Lower lobe of right lung (tissue), 2 donors: ENCODE data around the gene CDON. TPM values are rescaled to one million over a fixed set of nuclear protein-coding genes. Genes with fewer than 3 reads are reported as not detected.
"Not testable (repeated sequence)": the region's sequence is repeated elsewhere in the genome, so short reads cannot be mapped to it uniquely, and the experiment has no call there.

Experiments used
- ATAC-seq, 2 donors: fragments of 200-7000 bp; cut with Tn5 transposase; one replicate each; pipeline ENCODE4 v1.9.1; 2020 to 2022; ENCODE audit warnings: mild to moderate bottlenecking in 2 of 2, moderate library complexity in 2 of 2
- DNase-seq: peaks from one replicate; pipeline ENCODE4 v3.0.0-alpha.2; 2020
- H3K27ac ChIP-seq: fragments of 200-600 bp; one replicate; pipeline ENCODE4 v1.8.0; 2022
- H3K27me3 ChIP-seq: fragments of 200-600 bp; one replicate; pipeline ENCODE4 v1.8.0; 2022; ENCODE audit warnings: low read depth
- H3K36me3 ChIP-seq: fragments of 200-600 bp; one replicate; pipeline ENCODE4 v1.8.0; 2022; ENCODE audit warnings: mild to moderate bottlenecking
- H3K4me1 ChIP-seq: fragments of 200-600 bp; one replicate; pipeline ENCODE4 v1.8.0; 2022
- H3K4me3 ChIP-seq: fragments of 200-600 bp; one replicate; pipeline ENCODE4 v1.8.0; 2022; ENCODE audit warnings: mild to moderate bottlenecking
- H3K9me3 ChIP-seq: fragments of 200-600 bp; one replicate; pipeline ENCODE4 v1.8.0; 2022
- intact Hi-C: fragments of 100-400 bp; cut with DNase I; formaldehyde crosslinking; loops from one replicate; pipeline ENCODE4 v1.11.0; 2022
- total RNA-seq: library from RNA; stranded (reverse); fragmentation: NEBNext Ultra II Directional; extraction: Animal tissue kit (Norgen Biotek cat#: 25700); gene quantifications from one replicate; pipeline ENCODE4 v1.2.1, GENCODE V29; 2021
- TF ChIP-seq, protein P1 (sequence below): fragments of 200-600 bp; IDR thresholded peaks from one replicate; pipeline ENCODE4 v1.8.0; 2022; ENCODE audit warnings: antibody characterized with exemption, mild to moderate bottlenecking
- donor health status: DM: no; HTN: yes; CAD: no; lungs with severe emphysema.

CDON gene
- total RNA-seq, 1 donor from 2014 or later, result 18.5 TPM

DNA sequence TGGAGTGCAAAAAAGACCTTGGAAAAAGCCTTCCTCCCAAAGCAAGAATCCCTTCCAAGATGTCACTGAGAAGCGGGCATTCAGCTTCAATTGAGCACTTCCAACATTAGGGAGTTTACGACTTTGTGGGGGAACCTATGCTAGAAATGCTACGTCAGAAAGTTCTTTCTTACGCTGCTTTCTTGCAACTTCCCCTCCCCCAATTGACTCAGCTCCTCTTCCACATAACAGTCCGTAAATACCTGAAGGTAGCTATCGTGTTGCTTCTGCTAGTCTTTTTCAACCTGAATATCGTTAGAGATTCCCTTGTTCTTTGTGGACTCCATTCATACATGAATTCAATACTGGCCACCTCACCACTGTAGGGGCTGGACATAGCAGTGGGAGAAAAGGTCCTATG, 69.8 kb downstream of the CDON start:
- H3K4me3 ChIP-seq, result no peak overlapping the region
- intact Hi-C loops, result no loop called here
- H3K4me1 ChIP-seq, result no peaks in the 10 kb centered on the region
- H3K27ac ChIP-seq, result no peak overlapping the region
- no peak for ATAC-seq
- DNase-seq, result no peak
- no peaks in the 10 kb centered on the region for H3K9me3 ChIP-seq
- TF ChIP-seq, protein P1, sequence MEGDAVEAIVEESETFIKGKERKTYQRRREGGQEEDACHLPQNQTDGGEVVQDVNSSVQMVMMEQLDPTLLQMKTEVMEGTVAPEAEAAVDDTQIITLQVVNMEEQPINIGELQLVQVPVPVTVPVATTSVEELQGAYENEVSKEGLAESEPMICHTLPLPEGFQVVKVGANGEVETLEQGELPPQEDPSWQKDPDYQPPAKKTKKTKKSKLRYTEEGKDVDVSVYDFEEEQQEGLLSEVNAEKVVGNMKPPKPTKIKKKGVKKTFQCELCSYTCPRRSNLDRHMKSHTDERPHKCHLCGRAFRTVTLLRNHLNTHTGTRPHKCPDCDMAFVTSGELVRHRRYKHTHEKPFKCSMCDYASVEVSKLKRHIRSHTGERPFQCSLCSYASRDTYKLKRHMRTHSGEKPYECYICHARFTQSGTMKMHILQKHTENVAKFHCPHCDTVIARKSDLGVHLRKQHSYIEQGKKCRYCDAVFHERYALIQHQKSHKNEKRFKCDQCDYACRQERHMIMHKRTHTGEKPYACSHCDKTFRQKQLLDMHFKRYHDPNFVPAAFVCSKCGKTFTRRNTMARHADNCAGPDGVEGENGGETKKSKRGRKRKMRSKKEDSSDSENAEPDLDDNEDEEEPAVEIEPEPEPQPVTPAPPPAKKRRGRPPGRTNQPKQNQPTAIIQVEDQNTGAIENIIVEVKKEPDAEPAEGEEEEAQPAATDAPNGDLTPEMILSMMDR, result no peak
- H3K27me3 ChIP-seq, result no peaks in the 10 kb centered on the region
- peaks cover 5% of the 10 kb centered on the region for H3K36me3 ChIP-seq

DNA sequence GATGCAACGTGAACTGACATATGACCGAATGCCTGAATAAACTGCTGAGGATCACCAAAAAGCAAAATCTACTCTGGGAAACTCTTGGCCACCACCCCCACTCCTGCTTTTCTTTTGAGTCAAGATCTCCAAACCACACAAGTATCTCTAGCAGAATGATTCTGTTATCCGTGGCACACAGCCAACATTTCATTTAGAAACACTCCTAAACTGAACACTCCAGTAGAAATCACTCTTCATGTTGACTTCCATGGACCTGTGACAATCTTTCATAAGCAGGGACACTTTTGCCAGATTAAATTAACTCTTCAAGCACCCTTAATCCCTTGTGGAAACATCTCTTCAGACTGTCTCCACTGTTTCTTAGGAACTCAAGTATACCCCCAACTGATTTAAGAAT, 72.4 kb downstream of the CDON start:
- H3K27ac ChIP-seq, result no peak overlapping the region
- DNase-seq, result no peak
- no peak overlapping the region for H3K4me3 ChIP-seq

GRCh38 chr11:125987066-125987641, 75.5 kb downstream of the CDON start:
- ATAC-seq (no peak), DNase-seq (no peak)
- intact Hi-C loops, result no loop called here
- H3K36me3 ChIP-seq, result no peaks in the 10 kb centered on the region
- no peaks in the 10 kb centered on the region for H3K9me3 ChIP-seq
- no peak overlapping the region for H3K4me3 ChIP-seq
- no peak overlapping the region for H3K27ac ChIP-seq
- no peaks in the 10 kb centered on the region for H3K27me3 ChIP-seq
- TF ChIP-seq, protein P1, result no peak
- no peaks in the 10 kb centered on the region for H3K4me1 ChIP-seq

More for the DNA sequence above, 72.4 kb downstream of the CDON start:
- Histone ChIP-seq H3K4me1 (no peaks in the 10 kb centered on the region), H3K27me3 (no peaks in the 10 kb centered on the region), H3K9me3 (no peaks in the 10 kb centered on the region), H3K36me3 (no peaks in the 10 kb centered on the region)
- intact Hi-C loops, result no loop called here
- TF ChIP-seq, protein P1, result no peak
- peak; percentile 70 to 92 for ATAC-seq

GRCh38 chr11:125985956-125986355, 76.7 kb downstream of the CDON start:
- ATAC-seq, intact Hi-C loops, H3K27ac ChIP-seq: not testable (repeated sequence)

DNA sequence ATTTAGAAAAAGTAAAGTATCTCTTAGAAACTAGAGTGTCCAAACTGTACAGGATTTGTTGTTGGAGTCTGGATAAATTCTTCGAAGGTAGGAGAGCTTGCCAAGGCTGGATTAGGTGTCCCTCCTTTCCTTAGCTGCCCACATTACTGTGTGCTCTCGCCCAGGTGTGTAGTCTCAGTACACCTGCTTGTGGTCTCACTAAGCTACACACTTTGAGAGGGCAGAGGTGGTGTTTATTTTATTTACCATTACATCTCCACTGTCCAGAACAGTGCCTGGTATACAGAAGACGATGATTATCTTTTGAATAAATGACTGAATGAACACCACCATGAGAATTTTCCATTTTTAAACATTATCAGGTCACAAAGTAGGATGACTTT, 80.3 kb downstream of the CDON start:
- intact Hi-C loops, result no loop called here
- no peaks in the 10 kb centered on the region for H3K4me1 ChIP-seq
- no peak overlapping the region for H3K27ac ChIP-seq

More at GRCh38 chr11:125985956-125986355, 76.7 kb downstream of the CDON start:
- H3K4me3 ChIP-seq, H3K36me3 ChIP-seq, H3K27me3 ChIP-seq, H3K9me3 ChIP-seq, DNase-seq, H3K4me1 ChIP-seq: not testable (repeated sequence)

GRCh38 chr11:125980436-125980835, 82.2 kb downstream of the CDON start:
- TF ChIP-seq, protein P1, result no peak
- DNase-seq, result no peak

More for the DNA sequence above, 80.3 kb downstream of the CDON start:
- no peaks in the 10 kb centered on the region for H3K27me3 ChIP-seq
- no peaks in the 10 kb centered on the region for H3K9me3 ChIP-seq
- H3K36me3 ChIP-seq, result no peaks in the 10 kb centered on the region
- TF ChIP-seq, protein P1, result no peak
- no peak overlapping the region for H3K4me3 ChIP-seq
- DNase-seq (no peak), ATAC-seq (no peak)

More at GRCh38 chr11:125980436-125980835, 82.2 kb downstream of the CDON start:
- H3K4me3 ChIP-seq, result no peak overlapping the region
- no peaks in the 10 kb centered on the region for H3K9me3 ChIP-seq
- no peaks in the 10 kb centered on the region for H3K4me1 ChIP-seq
- H3K27me3 ChIP-seq, result no peaks in the 10 kb centered on the region
- no peak overlapping the region for H3K27ac ChIP-seq
- H3K36me3 ChIP-seq, result no peaks in the 10 kb centered on the region
- intact Hi-C loops, result no loop called here
- ATAC-seq, result no peak
